SH-SY5Y (cell line): ENCODE data around the gene MAP3K20.

Experiments
- GATA2 ChIP-seq: IDR thresholded peaks from 2 replicates; pipeline ENCODE4 v1.6.1; 2011; ENCODE audit warnings: mild to moderate bottlenecking, low read depth, low read length
- GATA3 ChIP-seq: IDR thresholded peaks from 2 replicates; pipeline ENCODE4 v1.6.1; 2011; ENCODE audit warnings: low read depth, mild to moderate bottlenecking, low read length, moderate library complexity

Gene MAP3K20

DNA sequence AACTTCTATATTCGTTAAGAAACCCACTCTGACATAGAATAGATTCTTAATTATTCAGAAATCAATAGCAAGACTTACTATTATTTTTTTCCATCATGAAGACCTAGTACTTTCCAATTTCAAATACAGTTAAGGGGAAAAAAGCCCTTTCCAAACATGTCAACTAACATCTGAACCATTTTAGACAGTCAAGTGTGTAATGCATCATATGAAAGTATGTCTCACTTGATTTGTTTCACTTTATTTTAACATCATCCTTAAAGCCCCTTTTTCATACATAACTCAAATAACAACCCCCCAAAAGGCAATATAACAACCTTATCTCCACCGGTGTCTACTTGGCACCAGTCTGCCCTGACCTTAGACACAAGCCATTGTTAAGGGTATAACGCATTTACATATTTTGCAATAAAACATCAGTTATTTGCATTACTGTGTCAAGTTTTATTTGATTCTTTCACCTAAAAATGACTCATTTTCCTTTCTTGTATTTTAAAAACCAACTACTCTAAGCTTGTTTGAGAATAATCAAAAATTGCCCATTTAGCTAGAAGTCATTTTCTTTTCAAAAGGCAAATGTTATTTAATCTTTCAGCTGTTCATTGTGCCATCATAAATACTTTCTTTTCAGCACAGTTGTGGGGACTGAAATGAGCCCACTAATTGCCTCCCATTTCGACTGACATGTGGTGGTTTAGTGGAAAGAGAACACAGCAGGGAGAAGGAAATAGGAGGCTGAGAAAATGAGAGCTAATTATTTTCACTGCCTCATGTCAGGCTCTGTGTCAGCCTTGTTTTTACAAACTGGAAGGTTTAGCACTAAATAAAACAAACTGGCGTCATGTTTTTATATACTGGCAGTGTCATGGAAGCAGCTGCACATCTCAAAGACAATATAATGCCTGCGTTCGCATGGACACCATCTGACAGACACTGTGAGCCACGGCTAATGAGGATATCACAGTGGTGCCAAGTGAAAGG, 174.3 kb downstream of the MAP3K20 start:
- no peak for TF ChIP-seq GATA2
- no peak for TF ChIP-seq GATA3

DNA sequence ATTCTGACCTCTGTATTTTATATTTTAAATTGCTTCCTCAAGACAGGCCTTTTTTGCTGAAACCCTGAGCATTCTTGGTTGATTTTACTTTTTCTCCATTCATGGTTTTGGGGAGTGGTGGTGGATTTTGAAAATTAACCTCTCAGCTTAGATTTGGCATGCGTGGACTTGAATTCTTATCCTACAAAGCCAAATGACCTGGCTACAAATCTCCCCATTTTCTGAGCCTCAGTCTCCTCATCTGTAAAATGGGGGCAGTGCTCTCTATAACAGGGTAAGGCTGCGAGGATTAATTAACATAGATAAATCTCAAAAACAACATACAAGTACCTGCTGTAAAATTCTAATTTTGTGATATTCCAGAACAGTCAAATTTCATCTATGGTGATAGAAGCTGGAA, 175.6 kb downstream of the MAP3K20 start:
- TF ChIP-seq GATA3 (no peak), GATA2 (no peak)

DNA sequence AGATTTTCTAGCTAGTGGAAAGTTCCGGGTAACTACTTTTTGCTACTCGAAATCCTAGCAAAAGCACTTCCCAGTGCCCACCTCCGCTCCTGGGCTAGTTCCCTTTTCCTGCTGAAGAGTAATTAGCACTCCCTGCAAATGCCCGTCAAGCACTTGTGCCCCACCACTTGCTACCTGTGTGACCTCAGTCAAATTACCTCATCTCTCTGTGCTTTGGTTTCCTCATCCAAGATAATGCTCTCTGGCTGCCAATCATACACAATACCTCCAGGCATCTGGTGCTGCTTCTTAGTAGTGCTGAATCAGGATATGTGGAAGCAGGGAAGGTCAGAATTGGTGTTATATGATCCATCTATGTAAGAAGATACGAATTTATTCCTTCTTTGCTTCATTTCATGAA, 176.9 kb downstream of the MAP3K20 start:
- no peak for TF ChIP-seq GATA2
- TF ChIP-seq GATA3: no peak

DNA sequence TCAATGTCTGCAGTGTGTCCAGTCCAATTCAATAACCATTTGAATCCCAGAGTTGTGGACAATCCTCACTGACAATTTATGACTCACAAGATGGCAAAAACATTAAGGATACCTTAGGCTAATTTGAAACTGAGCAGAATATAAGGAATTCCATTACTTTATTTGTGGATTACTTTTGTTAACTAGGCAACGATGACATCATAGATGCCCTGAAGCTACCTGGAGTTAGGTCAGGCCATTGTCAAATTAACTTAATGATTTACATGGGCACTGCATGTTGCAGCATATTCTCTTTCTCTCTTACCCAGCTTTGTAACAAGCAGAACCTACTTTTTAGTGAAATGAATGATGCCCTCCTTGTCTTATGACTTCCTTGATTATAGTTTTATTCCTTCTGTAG, 179.0 kb downstream of the MAP3K20 start:
- TF ChIP-seq GATA2 (no peak), GATA3 (no peak)

DNA sequence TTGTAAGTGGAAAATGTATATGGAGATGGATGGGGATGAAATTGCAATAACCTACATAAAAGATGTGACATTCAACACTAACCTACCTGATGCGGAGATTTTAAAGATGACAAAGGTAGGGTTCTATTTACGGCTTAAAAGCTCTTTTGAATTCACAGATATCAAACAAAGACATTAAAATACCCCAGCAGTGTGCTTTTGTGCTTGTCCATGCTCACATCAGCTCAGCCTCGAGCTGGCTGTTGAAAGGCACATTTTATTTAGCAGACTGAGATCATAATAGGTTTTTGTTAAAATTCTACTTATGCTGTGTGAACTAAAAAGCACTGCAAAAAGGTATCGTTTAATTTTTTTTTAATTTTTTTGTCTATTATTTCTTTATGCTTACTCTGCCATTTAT, 183.1 kb downstream of the MAP3K20 start:
- no peak for TF ChIP-seq GATA2
- TF ChIP-seq GATA3: no peak

DNA sequence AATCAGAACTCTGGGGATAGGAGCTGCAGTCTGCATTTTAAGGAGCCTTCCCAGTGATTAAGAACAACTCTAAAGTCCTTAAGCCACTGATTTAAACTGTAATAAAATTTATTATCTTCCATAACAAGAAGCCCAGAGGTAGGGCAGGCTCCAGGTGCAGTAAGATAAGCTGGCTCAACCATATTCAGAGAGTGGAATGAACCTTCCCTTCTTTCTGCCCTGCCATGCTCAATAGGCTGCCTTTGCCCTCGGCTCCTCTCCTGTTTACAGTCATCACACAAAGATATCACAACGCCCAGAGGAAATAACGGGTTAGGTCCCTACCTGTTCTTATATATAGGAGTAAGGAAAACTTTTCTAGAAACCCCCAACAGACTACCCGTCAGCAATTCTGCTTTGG, 188.5 kb downstream of the MAP3K20 start:
- TF ChIP-seq GATA3 (no peak), GATA2 (no peak)

DNA sequence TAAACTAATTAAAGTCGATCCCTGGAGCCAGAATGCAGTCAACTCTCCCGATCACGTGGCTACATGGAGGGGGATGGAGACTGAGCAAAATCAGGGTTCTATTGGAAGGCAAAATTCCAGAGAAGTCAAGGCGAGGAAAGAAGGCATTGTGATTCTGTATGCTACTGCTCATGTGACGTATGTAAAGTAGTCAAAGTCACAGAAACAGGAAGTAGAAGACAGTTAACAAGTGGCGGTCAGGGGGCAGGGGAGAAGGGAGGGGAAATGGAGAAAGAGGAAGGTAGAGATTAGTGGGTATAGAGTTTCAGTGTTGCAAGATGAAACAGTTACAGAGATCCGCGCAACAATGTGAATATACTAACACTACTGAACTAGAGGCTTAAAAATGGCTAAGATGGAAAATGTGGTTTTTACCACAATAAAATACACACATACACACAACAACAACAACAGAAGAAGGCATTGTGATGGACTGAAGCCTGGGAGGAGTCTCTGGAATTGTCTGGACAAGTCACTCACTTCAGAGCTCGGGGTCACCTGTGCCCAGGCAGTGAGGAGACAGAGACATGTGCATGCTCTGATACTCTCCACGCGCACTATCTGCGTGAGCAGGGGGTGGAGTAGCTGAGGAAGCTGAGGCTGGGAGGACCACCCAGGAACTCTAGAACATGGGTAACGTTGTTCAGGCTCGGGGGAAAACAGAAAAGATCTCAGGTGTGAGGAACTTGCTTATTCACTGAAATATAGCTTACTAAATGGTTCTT, 189.1 kb downstream of the MAP3K20 start:
- TF ChIP-seq GATA2 (no peak), GATA3 (no peak)

DNA sequence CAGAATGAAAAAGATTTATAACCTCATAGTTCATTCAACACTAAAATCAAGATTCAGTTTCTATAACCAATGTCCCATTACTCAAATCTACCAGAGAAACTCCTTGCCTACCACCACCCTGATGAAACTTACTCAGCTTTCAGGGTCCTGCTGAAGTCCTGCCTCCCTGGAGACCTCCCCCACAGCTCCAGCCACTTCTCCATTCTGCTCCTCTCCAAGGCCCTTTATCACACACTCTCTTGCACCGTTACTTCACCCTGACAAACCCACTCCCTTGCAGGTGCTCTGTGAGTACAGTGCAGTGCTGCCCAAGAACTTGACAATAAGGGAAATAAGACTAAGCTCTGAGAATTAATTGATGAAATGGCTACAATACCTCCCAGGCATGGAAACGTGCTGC, 195.5 kb downstream of the MAP3K20 start:
- TF ChIP-seq GATA2: no peak

DNA sequence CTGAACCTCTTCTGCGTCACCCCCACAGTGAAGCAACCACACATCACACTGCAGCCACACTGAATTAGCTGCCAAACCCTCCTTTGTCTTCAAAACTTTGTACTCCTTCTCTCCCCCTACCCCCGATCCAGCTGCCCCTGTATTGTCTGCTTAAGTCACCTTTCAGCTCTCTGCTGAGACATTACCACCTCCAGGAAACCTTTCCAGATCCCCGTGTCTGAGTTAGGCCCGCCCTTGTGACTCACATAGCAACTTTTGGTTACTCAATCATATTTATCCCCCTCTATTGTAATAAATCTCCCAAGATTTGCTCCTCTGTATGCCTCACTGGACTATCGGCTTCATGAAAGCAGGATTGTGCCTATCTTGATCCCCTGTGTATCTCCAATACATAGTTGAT, 196.2 kb downstream of the MAP3K20 start:
- TF ChIP-seq GATA2 (no peak), GATA3 (no peak)

DNA sequence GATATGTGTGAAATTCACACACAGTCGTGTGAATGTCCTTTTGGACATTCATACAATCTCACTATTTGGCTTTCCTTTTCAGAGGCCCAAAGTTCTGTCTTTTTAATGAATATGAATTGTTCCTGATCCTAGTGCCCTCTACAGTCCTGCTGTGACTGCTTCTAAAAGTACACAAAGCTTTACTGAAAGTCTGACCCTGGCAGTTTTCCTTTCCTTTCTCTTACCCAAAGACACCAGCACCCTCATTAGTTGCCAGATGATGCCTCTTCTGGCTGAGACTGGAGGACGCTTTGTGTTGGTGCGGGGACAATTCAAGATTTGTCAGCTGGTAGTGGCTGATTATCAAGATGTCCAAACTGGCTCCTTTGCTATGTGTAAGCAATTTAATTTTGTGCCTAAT, 197.2 kb downstream of the MAP3K20 start:
- TF ChIP-seq GATA3 (no peak), GATA2 (no peak)

DNA sequence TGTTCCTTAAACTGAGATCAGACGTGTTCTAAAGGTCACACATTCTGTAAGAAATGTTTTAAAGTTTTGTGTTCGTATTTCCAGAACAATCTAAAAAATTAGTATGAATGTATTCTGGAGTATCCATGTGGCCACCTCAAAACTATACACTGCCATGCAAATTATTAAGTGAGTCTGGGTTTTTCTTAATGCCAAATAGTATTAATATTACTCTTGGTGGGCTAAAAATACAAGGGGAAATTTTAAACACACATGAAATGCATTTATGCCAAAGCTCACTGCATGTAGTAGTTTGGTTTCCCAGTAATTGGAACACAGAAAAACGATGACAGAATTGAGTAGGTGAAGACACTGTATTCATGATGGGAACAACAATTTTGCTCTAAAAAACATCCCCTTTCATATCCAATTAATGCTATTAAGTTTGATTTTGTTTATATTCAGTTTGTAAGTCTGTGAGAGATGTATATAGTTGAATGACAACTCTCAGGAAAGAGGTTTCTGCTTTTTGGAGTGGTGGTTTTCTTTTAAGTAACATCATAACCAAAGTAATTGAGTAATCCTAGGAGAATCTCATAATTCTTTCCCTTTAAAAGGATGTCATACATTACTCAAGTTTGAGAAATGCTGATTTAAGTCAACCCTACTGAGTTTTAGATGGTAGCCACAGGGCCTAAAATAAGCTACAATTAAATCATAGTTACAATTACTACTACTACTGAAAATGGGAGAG, 203.3 kb downstream of the MAP3K20 start:
- TF ChIP-seq GATA3: no peak
- TF ChIP-seq GATA2: no peak

DNA sequence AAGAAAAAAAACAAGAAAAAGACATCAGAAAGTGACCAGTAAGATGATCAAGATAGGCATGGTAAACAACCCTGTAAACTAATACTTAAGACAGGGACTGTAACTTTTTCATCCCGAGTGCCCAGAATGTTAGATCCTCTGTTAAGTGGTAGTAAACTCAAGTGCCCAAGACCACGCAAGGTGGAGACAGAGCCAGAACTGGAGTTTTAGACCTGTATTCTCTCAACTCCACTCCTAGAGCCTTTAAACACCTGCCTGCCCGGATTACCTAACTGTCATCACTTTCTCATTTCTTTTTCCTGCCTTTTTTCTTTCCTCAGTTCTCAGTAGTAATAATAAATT, 203.9 kb downstream of the MAP3K20 start:
- TF ChIP-seq GATA3: no peak
- TF ChIP-seq GATA2: no peak

DNA sequence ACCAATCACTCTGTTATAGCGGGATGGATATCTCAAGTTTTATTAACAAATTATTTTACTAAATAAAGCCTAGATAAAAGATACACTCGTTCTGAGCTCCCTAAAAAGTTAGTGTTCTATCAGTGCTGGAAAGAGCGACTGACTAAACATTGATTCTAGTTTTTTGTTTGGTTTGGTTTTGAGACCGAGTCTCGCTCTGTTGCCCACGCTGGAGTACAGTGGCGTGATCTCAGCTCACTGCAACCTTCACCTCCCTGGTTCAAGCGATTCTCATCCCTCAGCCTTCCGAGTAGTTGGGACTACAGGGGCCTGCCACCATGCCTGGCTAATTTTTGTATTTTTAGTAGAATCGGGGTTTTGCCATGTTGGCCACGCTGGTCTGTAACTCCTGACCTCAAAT, 205.2 kb downstream of the MAP3K20 start:
- TF ChIP-seq GATA2: no peak
- no peak for TF ChIP-seq GATA3

DNA sequence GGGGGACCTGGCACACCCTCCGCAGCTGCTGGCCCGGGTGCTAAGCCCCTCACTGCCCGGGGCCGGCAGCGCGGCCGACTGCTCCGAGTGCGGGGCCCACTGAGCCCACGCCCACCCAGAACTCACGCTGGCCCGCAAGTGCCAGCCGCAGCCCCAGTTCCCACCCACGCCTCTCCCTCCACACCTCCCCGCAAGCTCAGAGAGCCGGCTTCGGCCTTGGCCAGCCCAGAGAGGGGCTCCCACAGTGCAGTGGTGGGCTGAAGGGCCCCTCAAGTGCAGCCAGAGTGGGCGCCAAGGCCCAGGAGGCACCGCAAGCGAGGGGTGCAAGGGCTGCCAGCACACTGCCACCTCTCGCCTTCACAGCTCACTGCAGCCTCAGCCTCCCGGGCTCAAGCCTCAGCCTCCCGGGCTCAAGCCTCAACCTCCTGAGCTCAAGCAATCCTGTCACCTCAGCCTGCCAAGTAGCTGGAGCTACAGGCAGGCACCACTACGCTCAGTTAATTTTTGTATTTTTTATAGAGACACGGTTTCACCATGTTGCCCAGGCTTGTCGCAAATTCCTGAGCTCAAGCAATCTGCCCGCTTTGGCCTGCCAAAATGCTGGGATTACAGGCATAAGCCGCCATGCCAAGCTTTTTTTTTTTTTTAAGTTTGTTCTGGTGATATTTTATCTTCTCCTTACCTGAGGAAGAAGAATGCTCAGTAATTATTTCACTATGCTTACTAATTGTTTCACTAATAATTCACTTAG, 207.3 kb downstream of the MAP3K20 start:
- TF ChIP-seq GATA3 (no peak), GATA2 (no peak)
